ENCODE results near the gene B3GNT4.

B3GNT4 gene

GRCh38 chr12:122216445-122216844 lies 12.9 kb downstream of the B3GNT4 start:
- Mint-ChIP-seq H3K27ac (no peak overlapping the region), H3K4me3 (no peak overlapping the region), H3K36me3 (ENCODE audit: low read depth) (peaks cover 100% of the 10 kb centered on the region), H3K9me3 (no peaks in the 10 kb centered on the region), H3K27me3 (no peaks in the 10 kb centered on the region), H3K4me1 (ENCODE audit: low read depth) (peaks cover under 1% of the 10 kb centered on the region)
- intact Hi-C loops (cut with micrococcal nuclease): no loop called here

GRCh38 chr12:122225683-122226365 lies 22.3 kb downstream of the B3GNT4 start, which contains the start of gene DIABLO:
Gene DIABLO (minus strand): TSS chr12:122226052. CDS start chr12:122226014, 38 bp downstream.
- H3K36me3 Mint-ChIP-seq (ENCODE audit: low read depth): peaks cover 83% of the 10 kb centered on the region
- no peaks in the 10 kb centered on the region for H3K9me3 Mint-ChIP-seq
- peak within 1 kb of the TSS; percentile 97 for H3K27ac Mint-ChIP-seq
- H3K4me1 Mint-ChIP-seq (ENCODE audit: low read depth): peaks cover 38% of the 10 kb centered on the region
- intact Hi-C loops (cut with micrococcal nuclease): loop anchor here (5.0 kb wide), 1 partner anchor 41 kb away; the partner anchor contains the start of gene VPS33A
- peak within 1 kb of the TSS; percentile 90 for H3K4me3 Mint-ChIP-seq
- H3K27me3 Mint-ChIP-seq: no peaks in the 10 kb centered on the region

GRCh38 chr12:122226366-122227125 lies 23.0 kb downstream of the B3GNT4 start:
- no peaks in the 10 kb centered on the region for H3K27me3 Mint-ChIP-seq
- intact Hi-C loops (cut with micrococcal nuclease): loop anchor here (5.0 kb wide), 1 partner anchor 41 kb away; the partner anchor contains the start of gene VPS33A
- peaks cover 36% of the 10 kb centered on the region for H3K4me1 Mint-ChIP-seq (ENCODE audit: low read depth)
- no peaks in the 10 kb centered on the region for H3K9me3 Mint-ChIP-seq
- H3K4me3 Mint-ChIP-seq: peak overlapping the region; percentile 67
- H3K36me3 Mint-ChIP-seq (ENCODE audit: low read depth): peaks cover 83% of the 10 kb centered on the region
- H3K27ac Mint-ChIP-seq: peak overlapping the region; percentile 70

GRCh38 chr12:122227341-122227740 lies 23.8 kb downstream of the B3GNT4 start:
- H3K4me3 Mint-ChIP-seq: peak overlapping the region; percentile 67
- H3K27me3 Mint-ChIP-seq: no peaks in the 10 kb centered on the region
- H3K9me3 Mint-ChIP-seq: no peaks in the 10 kb centered on the region
- intact Hi-C loops (cut with micrococcal nuclease): loop anchor here (5.0 kb wide), 1 partner anchor 40 kb away; the partner anchor contains the start of gene VPS33A
- H3K4me1 Mint-ChIP-seq (ENCODE audit: low read depth): peaks cover 31% of the 10 kb centered on the region
- peaks cover 83% of the 10 kb centered on the region for H3K36me3 Mint-ChIP-seq (ENCODE audit: low read depth)
- peak overlapping the region; percentile 70 for H3K27ac Mint-ChIP-seq

- peaks cover 31% of the 10 kb centered on the region for H3K4me1 Mint-ChIP-seq (ENCODE audit: low read depth)
- H3K9me3 Mint-ChIP-seq: no peaks in the 10 kb centered on the region
- H3K27me3 Mint-ChIP-seq: no peaks in the 10 kb centered on the region
- H3K4me3 Mint-ChIP-seq: no peak overlapping the region
- H3K36me3 Mint-ChIP-seq (ENCODE audit: low read depth): peaks cover 83% of the 10 kb centered on the region
- intact Hi-C loops (cut with micrococcal nuclease): loop anchor here (5.0 kb wide), 1 partner anchor 39 kb away; the partner anchor contains the start of gene VPS33A
- H3K27ac Mint-ChIP-seq: no peak overlapping the region
Observed at GRCh38 chr12:122228092-122228491, 24.6 kb downstream of the B3GNT4 start.

GRCh38 chr12:122230798-122231197 lies 27.3 kb downstream of the B3GNT4 start:
- intact Hi-C loops (cut with micrococcal nuclease): no loop called here
- H3K4me1 Mint-ChIP-seq (ENCODE audit: low read depth): peaks cover 12% of the 10 kb centered on the region
- no peak overlapping the region for H3K27ac Mint-ChIP-seq
- H3K36me3 Mint-ChIP-seq (ENCODE audit: low read depth): peaks cover 88% of the 10 kb centered on the region
- H3K9me3 Mint-ChIP-seq: no peaks in the 10 kb centered on the region
- no peak overlapping the region for H3K4me3 Mint-ChIP-seq
- no peaks in the 10 kb centered on the region for H3K27me3 Mint-ChIP-seq

GRCh38 chr12:122232691-122233090 lies 29.2 kb downstream of the B3GNT4 start:
- no peak overlapping the region for H3K27ac Mint-ChIP-seq
- no peaks in the 10 kb centered on the region for H3K4me1 Mint-ChIP-seq (ENCODE audit: low read depth)
- H3K27me3 Mint-ChIP-seq: no peaks in the 10 kb centered on the region
- no peaks in the 10 kb centered on the region for H3K9me3 Mint-ChIP-seq
- no peak overlapping the region for H3K4me3 Mint-ChIP-seq
- H3K36me3 Mint-ChIP-seq (ENCODE audit: low read depth): peaks cover 89% of the 10 kb centered on the region
- intact Hi-C loops (cut with micrococcal nuclease): no loop called here

- Mint-ChIP-seq H3K36me3 (ENCODE audit: low read depth) (peaks cover 93% of the 10 kb centered on the region), H3K9me3 (no peaks in the 10 kb centered on the region), H3K27ac (no peak overlapping the region), H3K4me3 (no peak overlapping the region), H3K27me3 (no peaks in the 10 kb centered on the region), H3K4me1 (ENCODE audit: low read depth) (no peaks in the 10 kb centered on the region)
- intact Hi-C loops (cut with micrococcal nuclease): no loop called here
Observed at GRCh38 chr12:122235741-122236140, 32.2 kb downstream of the B3GNT4 start.

- no peak overlapping the region for H3K27ac Mint-ChIP-seq
- intact Hi-C loops (cut with micrococcal nuclease): no loop called here
- H3K27me3 Mint-ChIP-seq: no peaks in the 10 kb centered on the region
- H3K36me3 Mint-ChIP-seq (ENCODE audit: low read depth): peaks cover 93% of the 10 kb centered on the region
- H3K4me1 Mint-ChIP-seq (ENCODE audit: low read depth): no peaks in the 10 kb centered on the region
- H3K9me3 Mint-ChIP-seq: no peaks in the 10 kb centered on the region
- H3K4me3 Mint-ChIP-seq: no peak overlapping the region
Observed at GRCh38 chr12:122238861-122239260, 35.4 kb downstream of the B3GNT4 start.

GRCh38 chr12:122243965-122244364 lies 40.5 kb downstream of the B3GNT4 start:
- H3K4me1 Mint-ChIP-seq (ENCODE audit: low read depth): no peaks in the 10 kb centered on the region
- intact Hi-C loops (cut with micrococcal nuclease): no loop called here

GRCh38 chr12:122244565-122245371 lies 41.3 kb downstream of the B3GNT4 start:
- H3K4me3 Mint-ChIP-seq: no peak overlapping the region
- no peaks in the 10 kb centered on the region for H3K4me1 Mint-ChIP-seq (ENCODE audit: low read depth)
- H3K27me3 Mint-ChIP-seq: no peaks in the 10 kb centered on the region
- no peaks in the 10 kb centered on the region for H3K9me3 Mint-ChIP-seq
- intact Hi-C loops (cut with micrococcal nuclease): no loop called here
- no peak overlapping the region for H3K27ac Mint-ChIP-seq
- peaks cover 96% of the 10 kb centered on the region for H3K36me3 Mint-ChIP-seq (ENCODE audit: low read depth)

More at GRCh38 chr12:122243965-122244364, 40.5 kb downstream of the B3GNT4 start:
- Mint-ChIP-seq H3K36me3 (ENCODE audit: low read depth) (peaks cover 96% of the 10 kb centered on the region), H3K9me3 (no peaks in the 10 kb centered on the region), H3K27me3 (no peaks in the 10 kb centered on the region), H3K4me3 (no peak overlapping the region), H3K27ac (no peak overlapping the region)

GRCh38 chr12:122245553-122245952 lies 42.0 kb downstream of the B3GNT4 start:
- Mint-ChIP-seq H3K4me3 (no peak overlapping the region), H3K27ac (no peak overlapping the region)
- intact Hi-C loops (cut with micrococcal nuclease): no loop called here

GRCh38 chr12:122250047-122250446 lies 46.5 kb downstream of the B3GNT4 start:
- intact Hi-C loops (cut with micrococcal nuclease): no loop called here
- peaks cover 87% of the 10 kb centered on the region for H3K36me3 Mint-ChIP-seq (ENCODE audit: low read depth)
- no peaks in the 10 kb centered on the region for H3K9me3 Mint-ChIP-seq
- no peak overlapping the region for H3K4me3 Mint-ChIP-seq
- H3K27ac Mint-ChIP-seq: no peak overlapping the region
- no peaks in the 10 kb centered on the region for H3K4me1 Mint-ChIP-seq (ENCODE audit: low read depth)
- no peaks in the 10 kb centered on the region for H3K27me3 Mint-ChIP-seq

More at GRCh38 chr12:122245553-122245952, 42.0 kb downstream of the B3GNT4 start:
- H3K36me3 Mint-ChIP-seq (ENCODE audit: low read depth): peaks cover 96% of the 10 kb centered on the region
- no peaks in the 10 kb centered on the region for H3K27me3 Mint-ChIP-seq
- H3K9me3 Mint-ChIP-seq: no peaks in the 10 kb centered on the region
- H3K4me1 Mint-ChIP-seq (ENCODE audit: low read depth): no peaks in the 10 kb centered on the region
